ENCODE measurements around the gene SH3RF1.
"Not testable (repeated sequence)": the region's sequence is repeated elsewhere in the genome, so short reads cannot be mapped to it uniquely, and the experiment has no call there.

SH3RF1 gene

GRCh38 chr4:169225812-169226211 is 44.9 kb downstream of the SH3RF1 start:
- no peak for DNase-seq (ENCODE audit: low spot score)

DNA sequence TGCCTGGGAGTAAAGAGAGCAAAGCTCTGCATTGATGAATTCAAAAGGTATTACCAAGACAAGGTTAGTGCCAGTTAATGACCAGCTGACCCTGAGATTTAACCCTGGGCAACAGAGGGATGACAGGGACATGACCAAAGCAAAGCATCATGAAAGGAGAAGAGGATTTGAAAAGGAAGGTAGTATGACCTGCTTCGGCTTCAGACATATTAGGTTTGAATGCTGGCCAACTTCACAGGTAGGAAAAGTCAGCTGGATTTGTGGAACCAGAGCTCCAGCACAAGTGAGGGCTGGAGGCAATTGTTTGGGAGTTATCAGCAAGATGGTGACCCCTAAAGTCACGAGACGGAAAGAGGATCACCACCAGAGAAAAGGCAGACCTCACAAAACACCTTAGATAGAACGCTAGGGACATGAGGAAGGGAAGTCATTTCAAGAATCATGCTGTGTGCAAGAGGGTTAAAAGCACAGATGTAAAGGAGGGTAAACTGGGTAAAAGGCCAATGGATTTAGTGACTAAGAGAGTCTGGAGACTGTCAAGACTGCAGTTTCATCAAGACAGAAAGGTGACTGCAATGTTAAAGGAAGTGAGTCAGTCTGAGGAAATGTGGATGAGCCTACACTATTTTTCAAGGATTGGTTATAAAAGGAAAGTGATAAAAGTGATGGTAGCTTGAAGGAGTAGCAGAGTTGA is 45.6 kb downstream of the SH3RF1 start:
- DNase-seq (ENCODE audit: low spot score): no peak

DNA sequence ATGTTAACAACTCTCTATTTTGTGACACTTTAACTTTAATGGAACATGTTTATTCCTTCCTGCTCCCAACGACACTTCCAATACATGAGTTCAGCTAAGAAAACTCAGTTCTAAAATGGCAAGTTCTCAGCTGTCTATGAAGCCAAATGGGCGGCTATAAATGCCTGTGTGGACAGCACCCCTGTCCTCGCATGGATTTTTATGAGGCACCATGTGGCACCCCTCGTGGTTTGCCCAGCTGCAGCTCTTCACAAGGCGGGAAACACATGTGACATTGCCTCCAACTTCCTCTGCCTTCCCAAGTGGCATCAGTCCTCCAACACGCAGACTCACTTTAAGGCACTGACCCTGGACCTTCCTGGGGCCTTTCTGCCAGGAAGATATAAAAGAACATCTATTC is 48.0 kb downstream of the SH3RF1 start:
- DNase-seq (ENCODE audit: low spot score): no peak

DNA sequence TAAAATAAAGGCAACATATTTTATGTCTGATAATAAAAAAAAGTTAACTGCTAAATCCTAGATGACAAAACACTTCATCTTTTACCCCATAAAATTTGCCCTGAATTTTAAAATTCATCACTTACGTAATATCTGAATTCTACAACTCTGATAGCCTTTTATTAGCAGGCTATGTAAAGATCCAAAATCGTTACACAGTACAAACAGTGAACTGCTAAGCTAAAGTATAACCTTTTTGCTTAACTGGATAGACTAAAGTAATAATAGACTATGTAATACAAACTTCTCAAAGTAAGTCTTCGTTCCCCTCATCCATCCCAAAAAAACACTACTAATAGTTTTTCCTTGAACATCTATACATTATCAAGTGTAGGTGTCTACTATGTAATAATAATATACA is 49.1 kb downstream of the SH3RF1 start:
- DNase-seq (ENCODE audit: low spot score): no peak

DNA sequence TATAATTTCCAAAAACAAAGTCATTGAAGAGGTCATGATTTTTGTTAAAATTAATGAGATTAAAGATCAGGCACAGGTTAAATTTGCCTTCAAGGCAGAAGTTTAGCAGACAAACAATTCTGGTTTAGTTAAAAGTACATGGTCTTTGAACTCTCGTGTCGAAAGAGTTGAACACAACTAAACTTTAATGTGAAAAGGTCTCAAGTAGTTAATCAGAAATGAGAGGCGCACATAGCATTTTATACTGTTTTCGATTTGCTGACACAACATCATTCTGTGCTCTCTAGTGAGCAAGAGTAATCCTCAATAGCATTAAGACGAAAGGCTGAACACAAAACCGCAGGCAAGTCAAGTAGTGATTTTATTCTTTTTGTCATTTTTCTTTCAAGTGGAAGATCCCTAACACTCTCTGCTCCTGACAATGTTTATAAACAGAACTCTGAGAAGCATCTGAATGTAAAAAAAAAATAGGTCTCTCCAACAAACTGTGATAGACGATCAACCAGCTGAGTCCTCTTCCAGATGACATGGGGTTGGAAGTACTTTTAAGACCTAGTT is 49.8 kb downstream of the SH3RF1 start:
- DNase-seq (ENCODE audit: low spot score): no peak

DNA sequence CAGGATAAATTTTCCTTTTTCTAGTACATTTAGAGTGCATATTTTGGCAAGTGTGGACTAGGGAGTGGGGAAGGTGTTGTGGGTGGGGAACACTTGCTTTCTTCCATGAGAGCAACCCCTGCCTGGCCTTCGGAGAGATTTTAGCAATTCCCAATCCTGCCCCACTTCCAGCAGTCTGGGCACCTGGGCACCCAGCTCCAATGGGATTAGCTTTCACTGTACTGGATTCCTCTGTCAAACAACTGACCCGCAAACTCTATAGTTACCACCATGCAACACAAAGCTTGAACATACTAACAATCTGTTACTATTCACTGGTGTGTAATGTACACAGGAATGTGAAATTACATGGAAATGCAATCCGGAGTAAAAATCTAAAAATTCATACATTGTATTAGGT is 50.3 kb downstream of the SH3RF1 start:
- no peak for DNase-seq (ENCODE audit: low spot score)

DNA sequence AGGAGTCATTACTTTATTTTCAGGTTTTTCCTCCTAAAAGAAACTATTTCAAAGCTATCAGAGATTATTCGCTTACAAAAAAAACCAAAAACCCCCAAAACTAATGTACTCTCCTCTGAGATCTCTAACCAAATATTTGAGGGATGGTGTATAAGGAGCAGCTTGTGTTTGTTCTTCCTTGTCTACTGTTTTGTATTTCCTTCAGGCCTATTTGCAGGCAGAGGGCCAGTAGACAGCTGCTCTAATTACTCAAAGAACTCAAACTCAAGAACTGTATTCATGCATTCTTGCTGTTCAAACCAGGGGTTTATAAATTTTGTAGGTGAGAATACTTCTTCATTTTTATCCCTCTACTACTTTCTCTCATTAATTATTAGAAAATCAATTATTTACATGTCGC is 51.3 kb downstream of the SH3RF1 start:
- DNase-seq (ENCODE audit: low spot score): no peak

- DNase-seq (ENCODE audit: low spot score): no peak
Observed at GRCh38 chr4:169215656-169216055, 55.1 kb downstream of the SH3RF1 start.

- no peak for DNase-seq (ENCODE audit: low spot score)
Observed at GRCh38 chr4:169212981-169213380, 57.8 kb downstream of the SH3RF1 start.

GRCh38 chr4:169210504-169211118 is 60.1 kb downstream of the SH3RF1 start:
- no peak for DNase-seq (ENCODE audit: low spot score)

DNA sequence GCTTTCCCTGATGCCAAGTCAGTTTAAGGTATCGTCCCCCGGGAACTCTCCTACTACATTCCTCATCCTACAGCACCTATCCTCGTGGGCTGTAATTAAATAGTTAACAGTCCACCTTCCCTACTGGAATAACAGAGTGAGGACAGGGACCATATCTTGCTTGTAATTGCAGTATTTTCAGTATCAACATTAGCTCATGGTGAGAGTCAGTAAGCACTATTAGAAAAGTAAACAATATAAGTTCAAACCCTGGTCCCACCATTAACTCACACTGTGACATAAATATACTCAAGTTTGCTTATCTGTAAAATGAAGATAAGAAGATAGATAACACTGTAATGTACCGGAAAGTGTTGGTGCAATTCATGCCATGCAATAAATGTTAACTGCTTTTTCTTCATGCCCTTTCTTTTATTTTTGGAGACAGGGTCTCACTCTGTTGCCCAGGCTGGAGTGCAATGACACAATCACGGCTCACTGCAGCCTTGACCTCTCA is 61.3 kb downstream of the SH3RF1 start:
- DNase-seq (ENCODE audit: low spot score): no peak

GRCh38 chr4:169208516-169208915 is 62.2 kb downstream of the SH3RF1 start:
- no peak for DNase-seq (ENCODE audit: low spot score)

- DNase-seq (ENCODE audit: low spot score): no peak
Observed at GRCh38 chr4:169208090-169208455, 62.7 kb downstream of the SH3RF1 start.

- no peak for DNase-seq (ENCODE audit: low spot score)
Observed at GRCh38 chr4:169207436-169208089, 63.2 kb downstream of the SH3RF1 start.

DNA sequence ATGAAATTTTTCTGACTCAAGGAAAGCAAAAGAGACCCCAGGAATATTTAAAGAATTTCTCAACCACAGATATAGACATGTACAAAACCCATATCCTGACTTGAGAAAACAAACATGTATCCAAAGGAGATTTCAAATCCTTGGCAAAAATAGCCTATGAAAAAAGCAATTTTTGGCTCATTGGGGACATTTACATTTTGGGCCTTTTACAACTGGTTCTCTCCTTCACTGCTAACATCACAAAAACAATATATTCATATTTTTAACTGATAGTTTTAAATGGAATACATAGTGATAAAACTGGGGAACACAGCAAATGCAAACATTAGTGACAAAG is 65.0 kb downstream of the SH3RF1 start:
- no peak for DNase-seq (ENCODE audit: low spot score)

DNA sequence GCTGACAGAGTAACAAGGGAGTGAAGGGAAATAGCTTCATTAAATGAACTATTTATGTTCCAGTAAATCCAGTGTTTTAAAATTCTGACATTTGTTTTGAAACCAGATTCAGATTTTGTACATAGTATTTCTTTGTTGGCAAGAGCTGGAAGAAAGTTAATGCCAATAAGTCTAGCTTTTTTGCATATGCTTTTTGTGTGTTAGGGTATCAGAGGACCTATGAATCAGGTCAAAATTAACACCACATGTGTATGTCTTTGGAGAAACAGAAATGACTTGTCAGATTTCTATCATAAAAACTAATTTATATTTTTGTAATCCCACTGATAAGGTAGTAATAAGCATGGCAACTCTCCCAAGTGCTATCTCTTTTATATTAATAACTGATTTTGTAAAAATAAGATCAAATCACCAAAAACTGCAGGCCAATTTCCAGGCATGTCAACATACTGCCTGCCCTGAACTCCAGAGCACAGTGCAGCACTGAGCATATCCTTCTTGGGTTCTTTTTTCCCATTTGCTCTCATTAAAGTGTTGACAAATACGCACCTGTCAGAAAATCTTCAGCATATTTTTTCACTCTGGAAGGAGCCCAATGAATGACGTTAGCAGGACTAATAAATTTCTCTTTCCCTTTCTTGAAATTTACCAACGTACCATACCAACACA is 65.5 kb downstream of the SH3RF1 start:
- no peak for DNase-seq (ENCODE audit: low spot score)

- DNase-seq (ENCODE audit: low spot score): no peak
Observed at GRCh38 chr4:169203891-169204290, 66.9 kb downstream of the SH3RF1 start.

- not testable (repeated sequence) for DNase-seq (ENCODE audit: low spot score)
Observed at GRCh38 chr4:169203278-169203677, 67.5 kb downstream of the SH3RF1 start.

DNA sequence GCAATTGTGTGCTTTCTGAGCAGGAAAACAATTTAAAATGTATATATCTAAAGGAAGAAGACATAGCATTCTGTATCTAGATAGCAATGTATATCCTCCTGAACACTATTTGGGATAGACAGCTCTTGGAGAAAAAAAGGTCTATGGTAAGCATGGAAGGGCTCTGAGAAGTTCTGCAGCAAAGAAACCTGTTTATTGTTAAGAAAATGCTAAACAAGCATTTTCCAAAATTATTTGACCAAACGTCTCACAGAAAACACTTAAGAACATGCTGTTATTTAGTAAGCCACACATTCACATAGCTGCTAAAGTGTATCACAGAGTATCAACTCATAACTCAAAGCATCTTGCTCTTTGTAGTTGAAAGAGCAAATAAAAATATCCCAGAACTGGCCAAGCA is 67.9 kb downstream of the SH3RF1 start:
- DNase-seq (ENCODE audit: low spot score): no peak

DNA sequence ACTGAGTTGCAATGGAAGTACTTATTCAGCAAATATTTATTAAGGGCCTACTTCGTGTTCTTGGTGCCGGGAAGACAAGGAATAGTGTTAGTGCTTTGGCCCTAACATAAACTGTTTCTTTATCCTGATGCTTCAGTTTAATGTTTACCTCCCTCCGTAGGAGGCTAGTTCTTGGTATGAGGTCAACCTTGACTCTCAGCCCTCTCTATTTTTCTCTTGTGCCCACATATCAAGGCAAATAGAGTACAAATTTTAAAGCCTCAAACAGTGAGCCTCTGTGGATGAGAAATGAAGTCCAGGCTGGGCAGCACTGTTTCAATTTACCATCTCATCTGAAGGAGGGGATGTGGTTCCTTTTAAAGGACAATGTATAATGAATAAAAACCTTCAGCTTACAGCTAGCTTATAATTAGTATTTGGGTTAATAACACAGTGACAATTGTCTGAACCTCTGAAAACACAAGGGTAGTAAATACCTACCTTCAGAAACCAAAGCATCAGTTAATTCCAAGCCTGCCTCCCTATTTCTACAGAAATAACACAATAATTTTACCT is 68.5 kb downstream of the SH3RF1 start:
- DNase-seq (ENCODE audit: low spot score): no peak

DNA sequence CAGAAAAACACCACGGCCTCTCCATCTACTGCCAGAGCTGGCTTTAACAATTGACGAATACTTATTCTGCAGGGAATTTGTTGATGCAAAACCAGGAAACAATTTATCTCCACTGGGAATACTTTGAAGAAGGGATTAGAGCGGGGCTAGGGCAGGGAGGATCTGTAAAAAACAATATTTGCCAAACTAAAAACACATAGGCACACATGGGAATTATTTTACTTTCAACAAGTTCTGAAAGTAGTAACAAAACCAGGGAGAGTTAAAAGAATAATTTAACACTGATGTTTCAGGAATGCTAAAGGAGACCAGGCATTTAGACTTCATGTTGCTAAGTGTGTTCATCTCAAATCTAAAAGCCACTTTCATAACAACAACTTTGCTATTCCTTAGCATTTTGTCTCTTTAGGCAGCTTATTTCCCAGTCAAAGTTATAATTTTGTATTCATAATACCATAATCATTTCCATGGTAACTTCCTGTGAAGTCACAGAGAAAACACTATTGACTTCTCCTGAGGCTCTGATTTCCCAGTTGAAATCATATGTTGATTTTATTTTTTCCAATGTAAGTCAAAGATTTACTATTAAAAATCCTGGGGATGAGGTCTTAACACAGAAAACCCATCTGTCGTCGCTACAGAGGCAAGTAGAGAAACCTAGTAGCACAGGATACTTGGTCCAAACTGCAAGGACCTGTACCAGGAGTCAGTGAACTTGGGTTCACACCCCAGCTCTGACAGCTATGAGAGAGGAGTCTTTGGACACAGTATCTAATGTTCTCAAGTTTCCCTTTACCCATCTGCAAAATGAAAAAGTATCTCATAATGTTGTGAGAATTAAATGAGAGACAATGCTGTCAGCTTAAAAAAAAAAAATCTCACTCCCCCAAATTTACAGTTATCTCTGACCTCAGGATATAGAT is 69.3 kb downstream of the SH3RF1 start:
- no peak for DNase-seq (ENCODE audit: low spot score)

All from CD4-positive, alpha-beta T cell treated with Interleukin-2 at 100 ng/mL for 4 hours (primary cell).